Erythroblast (primary cell): Measurements from ENCODE around the gene GARIN5A.

Experiments used
- GATA1 ChIP-seq: IDR thresholded peaks from 2 replicates; pipeline ENCODE4 v1.6.1; 2011; ENCODE audit warnings: low read depth, mild to moderate bottlenecking, control low read depth, low read length, moderate library complexity
- POLR2A ChIP-seq: IDR thresholded peaks from 2 replicates; pipeline ENCODE4 v1.6.1; 2011; ENCODE audit warnings: mild to moderate bottlenecking, low read length

DNA sequence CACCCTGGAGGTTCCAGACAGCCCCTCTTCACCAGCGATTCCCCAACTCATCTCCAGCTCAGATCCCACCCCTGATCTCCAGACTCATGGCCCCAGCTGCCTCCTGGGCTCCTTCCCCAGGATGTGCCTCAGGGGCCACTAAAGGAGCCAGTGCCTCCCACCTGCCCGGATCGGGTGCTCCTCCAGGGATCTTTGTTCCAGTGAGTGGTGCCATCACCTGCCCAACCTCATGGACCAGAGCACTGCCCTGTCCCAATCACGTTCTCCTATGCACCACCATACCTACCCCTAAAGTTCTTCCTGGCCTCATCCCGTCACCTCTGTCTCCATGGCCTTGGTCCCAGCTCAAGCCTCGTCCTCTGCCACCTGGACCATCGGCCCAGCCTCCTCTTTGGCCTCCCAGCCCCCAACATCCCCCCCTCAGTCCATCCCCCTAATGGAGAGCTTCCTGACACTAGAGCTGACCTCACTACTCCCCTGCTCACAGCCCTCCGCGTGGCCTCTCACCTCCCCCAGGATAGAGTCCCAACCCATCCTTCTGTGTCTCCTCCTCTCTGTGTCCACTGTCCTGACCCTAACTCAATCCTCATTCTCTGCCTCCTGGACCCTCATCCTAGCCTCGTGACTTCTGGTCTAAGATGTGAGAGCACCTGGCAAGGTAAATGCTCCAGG is 8.8 kb upstream of the GARIN5A start:
- TF ChIP-seq POLR2A (no peak), GATA1 (no peak)
